Stimulated activated CD8-positive, alpha-beta memory T cell treated with anti-CD3 and anti-CD28 coated beads, Interleukin-12 subunit alpha, Interleukin-12 subunit beta, amount 100 ng/mL, for 4 hours (primary cell): ENCODE results near the gene PIK3CG.
"Not testable (repeated sequence)": the region's sequence is repeated elsewhere in the genome, so short reads cannot be mapped to it uniquely, and the experiment has no call there.

ENCODE experiments used
- DNase-seq: peaks from one replicate; pipeline ENCODE4 v3.0.0-alpha.2; 2020; ENCODE audit warnings: low read depth

Gene PIK3CG

GRCh38 chr7:106938803-106939202 lies 73.7 kb downstream of the PIK3CG start:
- no peak for DNase-seq

- no peak for DNase-seq
Observed at GRCh38 chr7:106944035-106944665, 79.1 kb downstream of the PIK3CG start.

GRCh38 chr7:106947244-106947728 lies 82.2 kb downstream of the PIK3CG start:
- DNase-seq = no peak

- no peak for DNase-seq
Observed at GRCh38 chr7:106952001-106952657, 87.0 kb downstream of the PIK3CG start.

- DNase-seq = no peak
Observed at GRCh38 chr7:106952658-106953231, 87.7 kb downstream of the PIK3CG start.

GRCh38 chr7:106954840-106955239 lies 89.8 kb downstream of the PIK3CG start:
- DNase-seq = no peak

GRCh38 chr7:106955857-106956256 lies 90.8 kb downstream of the PIK3CG start:
- not testable (repeated sequence) for DNase-seq
